SKM-1 treated with dmso at 0.1 percent for 144 hours (cell line): ENCODE measurements around the gene FAM47E.

Experiments used
- DNase-seq: peaks from one replicate; lab custom pipeline; 2025; ENCODE audit not compliant: unreplicated experiment; lab: John Stamatoyannopoulos, UW

Gene FAM47E, protein sequence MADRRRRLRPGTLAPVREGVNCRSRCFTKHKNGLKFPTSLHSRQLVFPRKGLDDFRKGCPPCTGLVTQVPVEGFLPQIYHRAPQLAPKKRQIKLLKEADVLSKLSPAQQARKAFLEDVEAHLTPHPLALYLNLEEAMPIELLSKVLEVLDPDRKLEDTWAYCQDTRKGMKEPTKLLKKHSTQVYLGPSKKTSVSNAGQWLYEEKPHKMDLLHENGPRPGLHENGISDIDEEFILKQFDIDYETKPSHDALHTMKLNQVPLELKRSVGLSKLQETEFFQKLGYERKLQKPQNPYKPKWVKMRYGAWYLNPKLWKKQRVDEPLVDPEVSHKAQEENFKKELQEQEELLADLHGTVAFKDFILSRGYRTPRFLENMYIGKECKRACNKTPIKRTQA

DNA sequence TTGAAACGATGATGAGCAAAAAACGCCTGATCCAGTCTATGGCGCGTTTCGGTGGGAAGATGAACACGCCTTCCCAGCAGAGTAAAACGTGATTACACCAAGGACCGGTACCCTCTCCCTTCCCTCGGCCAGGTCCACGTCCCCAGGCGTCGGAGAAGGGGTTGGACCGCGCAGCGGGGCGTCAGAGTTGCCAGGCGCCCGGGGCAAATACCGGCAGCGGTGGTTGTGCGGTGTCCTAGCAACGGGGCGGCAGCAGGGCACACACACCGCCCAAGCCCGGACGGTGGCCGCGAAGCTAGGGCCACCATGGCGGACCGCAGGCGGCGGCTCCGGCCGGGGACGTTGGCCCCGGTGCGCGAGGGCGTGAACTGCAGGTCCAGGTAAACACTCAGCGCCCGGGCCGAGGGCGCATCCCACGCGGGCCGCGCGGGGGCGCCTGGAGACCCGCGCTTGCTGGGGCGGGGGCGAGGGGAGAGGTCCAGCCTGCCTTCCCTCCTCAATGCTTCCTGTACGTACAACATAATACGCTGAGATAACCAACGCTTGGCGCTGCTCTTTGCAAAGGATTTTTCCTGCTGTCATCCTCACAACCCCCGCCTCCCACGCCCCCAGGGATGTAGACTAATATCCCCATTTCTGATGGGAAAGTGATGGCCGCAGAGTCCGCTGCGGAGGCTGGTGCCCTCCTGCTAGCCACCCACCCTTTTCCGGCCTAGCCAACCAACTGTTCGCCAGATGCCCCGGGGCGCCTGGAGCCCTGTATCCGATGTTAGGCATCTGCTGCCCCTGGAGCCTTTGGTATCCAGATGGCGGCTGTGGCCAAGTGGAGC lies at the start of gene FAM47E:
Gene FAM47E, plus strand, starts transcription at position 281 of the 830 bp plus-strand sequence. Its CDS starts 26 bp downstream, at position 307.
- DNase-seq = no peak

DNA sequence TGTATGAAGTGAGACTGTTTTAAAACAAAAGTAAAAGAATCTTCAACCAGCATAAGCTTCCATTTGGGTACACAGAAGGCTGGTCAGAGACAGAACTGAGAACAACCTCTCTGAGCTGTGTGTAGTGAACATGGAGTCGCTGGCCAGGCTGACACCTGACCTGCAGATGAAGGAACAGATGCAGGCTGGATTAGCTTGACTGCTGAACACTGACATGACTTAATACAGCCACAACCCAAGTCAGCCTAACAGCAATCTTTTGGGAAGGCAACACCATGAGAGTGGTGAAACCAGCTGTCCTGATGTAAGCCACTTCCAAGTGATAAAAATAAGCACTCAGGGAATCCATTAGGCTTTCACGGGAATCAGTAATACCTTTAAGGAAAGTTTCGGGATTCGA lies 48.0 kb upstream of the FAM47E start:
- DNase-seq = no peak

DNA sequence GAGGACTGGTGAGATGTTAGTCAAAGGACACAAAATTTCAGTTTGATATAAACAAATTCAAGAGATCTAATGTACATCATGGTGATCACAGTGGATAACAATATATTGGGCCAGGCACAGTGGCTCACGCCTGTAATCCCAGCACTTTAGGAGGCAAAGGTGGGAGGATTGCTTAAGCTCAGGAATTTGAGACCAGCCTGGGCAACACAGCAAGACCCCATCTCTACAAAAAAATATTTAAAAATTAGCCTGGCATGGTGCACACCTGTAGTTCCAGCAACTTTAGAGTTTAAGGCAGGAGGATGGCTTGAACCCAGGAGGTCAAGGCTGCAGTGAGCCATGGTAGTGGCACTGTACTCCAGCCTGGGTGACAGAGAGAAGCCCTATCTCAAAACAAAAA lies 46.6 kb upstream of the FAM47E start:
- DNase-seq = no peak

DNA sequence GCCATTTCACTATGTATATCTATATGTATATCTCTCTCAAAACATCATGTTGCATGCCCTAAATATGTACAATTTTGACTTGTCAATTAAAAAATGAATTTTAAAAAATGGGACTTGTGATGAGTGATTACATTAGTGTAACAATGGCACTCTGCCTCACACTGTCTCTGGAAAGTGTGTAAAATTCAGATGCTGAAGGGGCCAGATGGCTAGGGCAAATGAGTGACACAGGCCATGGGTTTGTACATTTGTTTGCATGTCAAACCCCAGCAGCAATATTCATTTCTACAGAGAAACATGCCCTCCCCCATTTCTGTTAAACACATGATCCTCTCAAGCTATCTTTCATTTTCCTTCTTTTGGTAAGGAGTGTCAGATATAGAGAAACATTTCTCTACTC lies 46.0 kb upstream of the FAM47E start:
- DNase-seq = no peak

DNA sequence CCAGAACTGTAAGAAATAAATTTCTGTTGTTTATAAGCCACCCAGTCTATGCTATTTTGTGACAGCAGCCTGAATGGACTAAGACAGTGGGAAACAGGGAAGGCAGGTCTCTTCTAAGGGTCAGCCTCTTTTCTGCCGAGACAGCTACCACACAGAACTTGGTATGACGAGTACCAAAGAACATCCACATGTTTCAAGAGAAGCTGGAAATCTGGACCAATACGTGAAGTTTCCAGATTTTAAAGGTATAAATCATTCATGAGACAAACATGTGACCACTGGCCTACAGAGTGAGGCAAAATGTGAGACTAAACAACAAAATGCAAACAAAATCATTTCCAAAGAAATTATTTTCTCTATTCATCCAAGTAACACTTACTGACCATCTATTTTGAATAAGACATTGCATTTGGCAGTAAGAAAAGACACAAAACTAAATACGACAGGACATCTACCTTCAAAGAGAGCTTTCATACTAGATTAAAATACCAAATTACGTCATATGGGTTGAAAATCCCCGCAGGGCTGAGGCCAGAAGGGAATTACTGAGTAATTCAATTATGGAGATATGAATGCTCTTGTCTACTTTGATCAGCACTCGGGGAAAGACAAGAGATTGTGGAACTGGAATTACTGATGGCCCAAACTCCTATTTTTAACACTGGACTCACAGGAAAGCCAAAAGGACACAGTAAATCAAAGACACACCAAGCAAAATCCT lies 45.1 kb upstream of the FAM47E start:
- no peak for DNase-seq

DNA sequence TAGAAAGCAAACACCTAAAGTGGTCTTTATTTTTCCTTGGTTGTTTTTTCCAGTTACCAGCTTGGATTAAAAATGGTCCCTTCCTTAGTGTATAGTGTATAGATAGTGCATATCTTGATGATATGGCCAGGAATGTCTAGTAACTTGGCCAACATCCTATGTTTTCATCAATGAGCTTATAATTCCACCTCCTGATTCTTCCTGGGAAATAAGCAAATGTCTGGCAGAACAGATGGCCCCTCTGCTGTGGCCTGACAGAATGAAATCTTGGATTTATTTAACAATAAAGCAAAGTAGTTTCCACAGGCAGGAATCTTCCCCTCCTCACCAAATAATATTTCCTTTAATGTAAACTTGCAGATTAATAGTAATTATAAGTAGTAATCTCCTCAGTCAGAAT lies 44.0 kb upstream of the FAM47E start:
- no peak for DNase-seq

DNA sequence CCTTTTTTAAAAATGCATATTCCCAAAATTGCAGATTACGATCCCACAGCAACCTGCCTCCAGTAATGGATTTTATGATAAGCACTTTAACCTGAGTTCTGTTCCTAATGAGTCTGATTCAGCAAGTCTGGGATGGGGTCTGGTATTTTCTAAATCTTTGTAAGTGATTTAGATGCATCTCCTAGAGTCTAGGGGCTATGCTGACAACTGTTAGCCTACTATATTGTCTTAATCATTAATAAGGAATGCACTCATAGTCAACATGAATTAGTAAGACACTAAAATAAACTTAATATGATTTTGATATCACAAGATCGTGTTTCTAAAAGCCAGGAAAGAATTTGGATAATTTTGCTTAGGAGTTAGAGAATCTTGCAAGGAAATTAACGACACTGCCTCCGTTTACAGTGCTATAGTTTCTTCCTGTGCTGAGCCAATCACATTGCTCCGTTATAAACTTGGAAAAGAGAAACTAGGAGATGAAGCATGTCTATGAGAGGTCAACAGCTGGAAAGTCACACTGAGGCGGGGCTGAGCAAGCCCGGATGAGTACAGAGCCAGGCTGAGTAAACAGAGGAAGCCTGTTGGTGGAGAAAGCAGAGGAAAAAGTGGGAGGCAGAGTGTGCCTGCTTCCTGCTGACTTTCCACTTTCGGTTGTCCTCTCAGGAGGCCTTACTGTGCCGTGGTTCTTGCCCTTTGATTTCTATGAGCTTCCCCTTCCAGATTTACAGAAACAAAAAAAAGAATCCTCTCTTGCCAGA lies 43.3 kb upstream of the FAM47E start:
- no peak for DNase-seq

DNA sequence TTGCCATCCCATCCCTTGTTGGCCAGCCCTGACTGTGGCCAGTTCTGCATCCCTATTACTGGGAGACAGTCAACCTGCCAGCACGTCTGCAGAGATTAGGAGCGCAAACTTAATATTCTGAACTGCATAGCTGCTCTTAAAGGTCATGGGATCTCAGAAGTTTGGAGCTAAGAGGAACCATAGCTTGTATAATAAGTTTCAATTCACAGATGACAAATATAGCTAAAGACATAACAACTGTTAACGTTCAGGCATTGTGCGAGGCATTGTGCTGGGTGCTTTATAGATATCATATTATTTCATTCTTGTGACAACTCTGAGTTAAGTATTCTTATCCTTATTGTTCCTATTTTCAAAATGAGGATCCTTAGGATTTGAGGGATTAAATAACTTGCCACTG lies 41.6 kb upstream of the FAM47E start:
- no peak for DNase-seq

DNA sequence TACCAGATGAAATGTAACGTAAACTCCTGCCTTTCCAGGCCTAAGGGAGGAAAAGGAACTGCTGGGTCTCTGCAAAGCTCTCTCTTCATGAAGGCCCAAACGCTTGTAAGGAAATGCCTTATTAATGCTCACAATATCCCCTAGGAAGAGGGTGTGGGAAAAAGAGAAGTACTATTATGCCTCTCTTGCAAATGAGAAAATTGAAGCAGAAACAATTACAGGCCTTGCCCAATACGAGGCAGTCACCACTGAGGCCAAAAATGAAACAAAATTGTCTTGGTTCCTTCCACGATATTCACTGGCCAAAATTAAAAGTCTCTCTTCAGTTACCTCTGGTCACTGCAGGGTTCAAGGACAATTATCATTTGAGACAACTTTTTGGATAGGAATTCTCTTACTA lies 41.1 kb upstream of the FAM47E start:
- peak; percentile 35 for DNase-seq

DNA sequence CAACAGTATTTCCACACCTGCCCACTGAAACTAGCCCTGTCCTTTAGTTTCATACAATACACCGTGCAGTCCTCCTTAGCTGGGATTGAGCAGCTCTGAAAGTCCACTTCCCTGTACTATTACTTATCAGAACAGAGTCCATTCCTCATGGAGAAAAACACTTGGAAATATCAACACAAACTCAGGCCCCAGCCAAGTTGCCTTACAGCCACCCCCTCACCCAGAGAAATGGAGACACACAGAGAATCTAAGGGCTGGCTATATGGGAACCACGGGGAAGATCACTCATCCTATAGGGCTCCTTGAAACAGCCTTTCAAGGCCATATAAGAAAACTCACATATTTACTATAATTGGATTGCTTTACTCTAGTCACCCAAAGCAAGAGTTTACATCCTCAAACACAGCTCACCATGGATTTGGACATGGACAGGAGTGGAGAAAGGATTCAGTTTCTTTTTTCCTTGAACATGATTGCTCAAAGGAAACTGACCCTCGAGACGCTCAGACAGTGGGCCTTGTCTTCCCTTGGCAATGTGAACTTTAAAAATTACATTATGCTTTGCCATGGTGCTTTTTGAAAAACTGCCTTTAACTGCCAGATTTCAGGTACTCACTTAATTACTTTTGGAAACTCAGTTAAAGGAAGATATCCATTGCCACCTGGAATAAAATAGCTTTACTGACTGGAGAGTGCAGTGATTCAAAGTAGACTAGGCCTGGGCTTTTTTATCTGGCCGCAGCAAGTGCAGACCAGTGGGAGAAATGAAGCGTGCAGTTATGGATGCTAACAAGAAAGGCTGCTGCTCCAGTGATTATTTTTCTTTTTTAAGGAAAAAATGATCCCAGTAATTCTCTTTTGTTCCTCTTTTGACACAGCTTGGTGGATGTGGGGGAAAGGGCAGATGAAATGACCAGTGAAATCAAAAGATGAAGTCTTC lies 39.5 kb upstream of the FAM47E start:
- DNase-seq = no peak

DNA sequence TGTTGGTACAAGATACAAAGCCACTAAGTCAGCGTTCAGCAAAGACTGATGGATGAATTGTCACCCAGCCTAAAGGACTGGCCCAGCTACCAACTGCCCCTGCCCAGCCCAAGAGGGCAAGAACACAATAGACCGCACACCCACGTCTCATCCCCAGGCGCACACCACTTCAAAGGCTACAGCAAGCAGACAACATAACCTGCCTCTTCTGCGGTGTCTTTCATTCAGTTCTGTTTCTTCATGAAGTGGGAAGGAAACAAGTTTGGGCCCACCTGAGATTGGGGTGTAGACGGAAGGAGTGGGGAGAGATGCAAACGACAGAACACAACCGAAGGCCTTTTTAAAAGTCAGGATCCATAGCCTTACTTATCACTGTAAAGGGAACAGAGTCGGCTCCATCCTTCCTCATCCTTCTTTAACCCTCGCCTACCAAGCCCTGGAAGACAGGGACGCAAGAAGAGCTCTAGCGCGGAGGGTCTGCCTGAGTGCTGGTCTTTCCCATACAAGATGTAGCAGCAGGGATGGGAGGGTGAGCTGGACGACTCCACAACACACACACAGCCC lies 38.6 kb upstream of the FAM47E start:
- no peak for DNase-seq

DNA sequence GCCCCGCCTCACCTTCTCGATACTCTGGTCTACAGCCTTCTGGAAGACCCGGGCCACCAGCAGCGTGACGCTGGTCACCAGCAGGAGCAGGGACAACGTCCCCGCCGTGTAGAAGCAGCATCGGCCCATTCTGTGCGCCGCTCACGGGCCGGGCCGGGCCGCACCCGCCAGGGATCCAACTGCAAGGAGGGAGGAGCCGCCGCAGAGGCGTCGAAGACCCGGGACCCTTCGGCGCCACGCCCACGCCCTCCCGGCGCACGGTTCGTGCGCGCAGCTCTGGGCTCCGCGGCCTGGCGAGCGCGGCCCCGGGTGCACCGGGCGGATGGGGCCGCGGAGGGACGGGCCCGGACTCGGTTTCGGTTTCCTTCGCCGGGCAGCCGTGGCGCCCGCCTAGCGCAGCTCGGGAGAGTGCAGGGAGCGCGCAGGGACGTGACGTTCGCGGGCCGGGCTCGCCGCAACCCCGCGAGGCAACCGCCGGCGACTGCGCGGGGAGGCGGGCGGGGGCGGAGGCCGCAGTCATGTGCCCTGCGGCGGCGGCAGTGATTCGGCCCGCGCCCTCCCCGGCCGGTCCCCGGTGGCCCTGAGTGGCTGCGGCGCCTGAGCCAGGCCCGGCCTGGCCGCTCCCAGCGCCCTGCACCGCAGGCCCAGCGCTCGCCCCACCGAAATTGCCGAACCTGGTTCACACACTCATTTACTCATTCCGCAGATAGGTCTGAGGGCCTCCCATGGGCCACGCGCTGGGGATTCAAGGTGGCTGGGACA lies 37.9 kb upstream of the FAM47E start, which contains the start of gene SCARB2:
Gene SCARB2, minus strand, starts transcription at position 410 of the 762 bp plus-strand sequence. Its CDS starts 281 bp downstream, at position 129.
- peak; percentile 47 for DNase-seq

DNA sequence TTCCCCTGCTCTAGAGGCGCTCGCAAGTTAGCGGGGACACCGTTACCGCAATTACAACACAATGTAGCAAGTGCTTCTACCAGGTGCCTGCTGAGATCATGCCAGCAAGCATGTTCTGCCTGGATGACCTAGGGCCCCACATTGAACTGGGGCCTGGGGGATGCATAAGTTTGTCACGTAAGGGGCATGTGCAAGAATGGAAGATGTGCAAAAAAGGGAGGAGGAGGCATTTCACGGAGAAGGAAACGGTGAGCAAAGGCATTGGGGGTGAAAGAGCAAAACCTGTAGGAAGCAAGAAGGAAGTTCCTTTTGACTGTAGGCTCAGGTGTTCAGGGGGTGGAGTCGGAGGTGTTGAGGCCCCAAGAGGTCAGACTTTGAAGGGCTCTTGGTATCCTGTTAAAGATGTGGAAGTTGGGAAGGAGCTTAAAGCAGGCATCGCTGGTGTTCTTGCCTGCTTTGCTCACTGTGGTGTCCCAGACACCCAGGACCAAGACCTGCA lies 37.3 kb upstream of the FAM47E start:
- DNase-seq = no peak

DNA sequence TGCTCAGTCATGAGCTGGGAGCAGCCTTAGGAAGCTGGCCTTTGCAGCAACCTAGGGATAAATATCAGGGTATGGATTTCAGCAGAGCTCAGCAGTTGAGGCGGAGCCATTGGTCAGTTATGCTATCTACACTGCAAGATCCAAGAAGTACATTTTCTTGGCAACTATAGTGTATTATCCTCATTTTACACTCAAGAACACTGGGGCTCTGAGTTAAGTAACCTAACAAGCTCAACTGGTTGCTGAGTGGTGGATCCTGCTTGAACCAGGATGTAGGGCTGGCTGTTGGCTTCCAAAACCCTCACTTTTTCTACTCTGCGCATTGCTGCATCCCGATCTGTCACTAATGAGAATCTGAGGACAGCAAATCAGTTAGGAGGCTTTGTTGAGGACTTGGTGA lies 36.4 kb upstream of the FAM47E start:
- no peak for DNase-seq

DNA sequence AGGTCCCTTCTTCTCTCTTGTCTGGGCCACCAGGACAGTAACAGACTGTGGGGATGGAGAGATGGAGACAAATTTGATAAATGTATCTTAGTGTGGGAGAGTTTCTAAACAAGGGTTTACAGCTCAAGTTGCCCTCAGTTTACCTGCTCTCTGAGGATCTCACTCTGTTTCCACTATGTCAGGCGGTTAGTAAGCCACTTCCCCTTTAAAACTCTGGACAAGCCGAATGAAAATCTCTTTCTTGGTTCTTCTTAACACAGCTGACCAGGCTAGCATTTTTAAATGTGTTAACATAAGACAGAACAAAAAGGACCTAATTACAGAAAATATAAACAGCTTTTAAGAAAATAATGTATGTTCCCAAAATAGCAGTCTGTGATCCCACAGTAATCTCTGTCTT lies 35.0 kb upstream of the FAM47E start:
- peak; percentile 29 for DNase-seq

DNA sequence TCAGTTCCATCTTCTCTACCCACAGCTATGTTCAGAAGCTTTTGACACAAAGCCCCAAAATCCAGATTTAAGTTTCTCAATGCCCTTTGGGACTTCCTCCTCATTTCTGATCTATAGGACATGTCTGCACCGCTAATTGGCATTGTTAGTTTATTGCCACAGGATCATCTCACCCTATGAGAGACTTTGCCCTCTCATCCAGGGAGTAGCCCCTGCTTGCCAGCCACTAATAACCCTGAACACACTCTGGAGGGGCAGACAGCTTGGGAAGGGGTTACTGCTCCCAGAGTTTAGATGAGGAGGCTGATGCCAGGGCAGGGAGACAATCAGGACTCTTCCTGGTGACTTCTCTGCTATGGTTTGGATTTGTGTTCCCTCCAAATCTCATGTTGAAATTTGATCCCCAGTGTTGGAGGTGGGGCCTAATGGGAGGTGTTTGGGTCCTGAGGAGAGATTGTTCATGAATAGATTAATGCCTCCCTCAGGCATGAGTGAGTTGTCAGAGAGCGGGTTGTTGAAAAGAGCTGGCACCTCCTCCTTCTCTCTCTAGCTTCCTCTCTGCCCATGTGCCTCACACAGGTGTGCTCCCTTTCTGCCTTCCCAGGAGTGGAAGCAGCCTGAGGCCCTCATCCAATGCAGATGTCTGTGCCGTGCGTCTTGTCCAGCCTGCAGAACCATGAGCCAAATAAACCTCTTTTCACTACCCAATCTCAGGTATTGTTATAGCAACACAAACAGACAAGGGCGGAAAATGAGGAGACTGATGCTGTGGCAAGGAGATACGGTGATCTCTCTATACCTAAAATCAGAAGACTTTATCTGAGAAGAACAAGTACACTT lies 34.3 kb upstream of the FAM47E start:
- DNase-seq = no peak

DNA sequence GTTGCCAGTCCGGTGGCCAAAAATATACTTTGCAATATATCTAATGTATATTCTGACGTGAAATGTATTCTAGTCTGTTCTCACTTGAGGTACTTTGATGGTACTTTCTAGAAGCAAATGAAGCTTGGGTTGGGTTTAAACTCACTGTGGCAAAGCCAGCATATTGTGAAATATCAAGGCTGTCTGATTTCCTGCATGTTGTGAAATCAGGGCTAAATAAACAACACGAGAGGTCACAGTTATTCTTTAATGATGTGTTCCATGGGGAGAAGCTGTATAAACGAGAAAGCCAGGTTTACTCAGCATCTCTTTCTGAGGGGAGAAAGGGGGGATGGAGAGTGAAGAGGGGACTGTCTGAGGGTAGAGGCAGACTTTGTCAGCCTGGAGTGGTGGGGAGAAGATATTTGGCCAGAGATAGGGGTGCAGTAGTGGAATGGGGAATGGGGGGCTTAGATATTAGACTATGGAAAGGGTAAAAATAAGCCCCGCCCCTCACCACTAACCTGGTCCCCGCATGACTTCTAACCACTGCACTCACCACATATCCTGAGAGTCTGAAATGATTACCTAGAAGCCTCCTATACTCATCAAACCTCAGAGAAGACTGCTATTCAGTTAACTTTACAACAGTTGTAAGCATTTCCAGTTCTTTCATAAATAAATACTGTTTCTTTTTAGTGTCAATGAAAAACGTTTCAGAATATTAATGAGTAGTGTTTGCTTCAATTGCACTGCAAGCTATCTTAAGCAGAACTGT lies 32.0 kb upstream of the FAM47E start:
- peak; percentile 11 for DNase-seq
